Activated CD4-positive, alpha-beta T cell treated with anti-CD3 and anti-CD28 coated beads, Interleukin-2, Interleukin-4, amounts not matched to agents 100 ng/mL and 50 ng/mL, durations not matched to agents 16 hours and 8 hours (primary cell): ENCODE data around the gene SPAG6.
"Not testable (repeated sequence)": the region's sequence is repeated elsewhere in the genome, so short reads cannot be mapped to it uniquely, and the experiment has no call there.

Experiments used
- DNase-seq: peaks from one replicate; pipeline ENCODE4 v3.0.0-alpha.2; 2020; ENCODE audit warnings: low spot score

The SPAG6 gene

GRCh38 chr10:22345301-22346095, at the start of gene SPAG6:
Gene SPAG6 (plus strand): TSS chr10:22345496. CDS start chr10:22345612, 116 bp downstream.
- peak; percentile 49 for DNase-seq

DNA sequence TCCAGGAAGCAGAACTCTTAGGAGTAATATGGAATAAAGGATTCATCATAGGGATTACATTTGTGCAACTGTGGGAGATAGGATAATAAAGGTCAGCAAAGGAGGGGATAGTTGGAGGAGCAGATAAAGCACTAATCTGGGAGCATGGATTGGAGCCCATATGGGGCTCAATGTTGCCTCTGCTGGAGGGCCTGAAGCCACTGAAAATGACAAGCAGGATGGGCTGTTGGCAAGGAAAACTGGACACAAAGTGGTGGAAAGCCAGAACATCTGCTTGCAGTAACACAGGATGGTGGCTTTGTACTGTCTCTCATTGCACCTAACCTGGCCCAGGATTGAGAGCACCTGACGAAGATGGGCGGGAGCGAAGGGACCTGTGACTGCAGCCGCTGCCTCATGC, 44.1 kb upstream of the SPAG6 start:
- no peak for DNase-seq

- no peak for DNase-seq
These were observed 41.8 kb upstream of the SPAG6 start for GRCh38 chr10:22303461-22303860.

DNA sequence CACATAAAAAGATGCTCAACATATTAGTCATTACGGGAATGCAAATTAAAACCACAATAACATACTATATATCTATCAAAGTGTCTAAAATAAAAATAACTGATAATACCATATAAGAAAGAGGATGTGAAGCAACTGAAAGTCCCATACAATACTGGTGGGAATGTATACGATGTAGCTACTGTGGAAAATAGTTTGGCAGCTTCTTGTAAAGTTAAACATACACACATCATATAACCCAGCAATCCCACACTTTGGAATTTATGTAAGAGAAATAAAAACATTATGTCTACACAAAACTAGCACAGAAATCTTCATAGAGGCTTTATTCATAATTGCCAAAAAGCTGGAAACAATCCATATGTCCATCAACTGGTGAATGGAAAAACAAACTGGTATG, 39.6 kb upstream of the SPAG6 start:
- no peak for DNase-seq

- DNase-seq: peak; percentile 92
These were observed 36.9 kb upstream of the SPAG6 start for GRCh38 chr10:22308390-22308789.

GRCh38 chr10:22309180-22310000, 35.9 kb upstream of the SPAG6 start:
- no peak for DNase-seq

DNA sequence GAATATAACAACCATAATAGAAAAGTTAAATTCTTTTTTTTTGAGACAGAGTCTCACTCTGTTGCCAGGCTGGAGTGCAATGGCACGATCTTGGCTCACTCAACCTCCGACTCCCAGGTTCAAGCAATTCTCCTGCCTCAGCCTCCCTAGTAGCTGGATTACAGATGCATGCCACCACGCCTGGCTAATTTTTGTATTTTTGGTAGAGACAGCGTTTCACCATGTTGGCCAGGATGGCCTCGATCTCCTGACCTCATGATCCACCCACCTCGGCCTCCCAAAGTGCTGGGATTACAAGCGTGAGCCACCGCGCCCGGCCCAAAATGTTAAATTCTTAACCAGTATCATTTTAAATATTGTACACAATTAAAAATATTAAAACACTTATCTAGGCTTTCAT, 35.3 kb upstream of the SPAG6 start:
- not testable (repeated sequence) for DNase-seq

DNA sequence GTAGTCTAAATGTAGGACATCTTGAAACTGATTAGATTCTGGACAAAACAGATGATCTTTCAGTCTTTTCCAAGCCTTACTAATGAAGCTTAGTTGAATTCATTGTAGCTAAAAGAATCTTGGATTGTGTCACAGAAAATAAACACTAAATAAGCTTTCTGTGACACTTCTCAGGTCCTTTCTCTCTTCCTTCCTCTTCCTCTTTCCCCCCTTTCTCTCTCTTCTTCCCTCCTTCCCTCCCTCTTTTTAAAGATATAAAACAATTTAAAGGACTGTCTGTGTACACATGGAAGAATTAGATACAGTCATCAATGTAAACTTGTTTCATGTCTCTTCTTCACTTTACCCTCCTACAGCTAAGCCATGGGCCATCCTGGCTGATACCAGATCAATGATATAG, 34.4 kb upstream of the SPAG6 start:
- DNase-seq: no peak

GRCh38 chr10:22314852-22315251, 30.4 kb upstream of the SPAG6 start:
- DNase-seq: peak; percentile 53

- no peak for DNase-seq
These were observed 29.6 kb upstream of the SPAG6 start for GRCh38 chr10:22315455-22316285.

DNA sequence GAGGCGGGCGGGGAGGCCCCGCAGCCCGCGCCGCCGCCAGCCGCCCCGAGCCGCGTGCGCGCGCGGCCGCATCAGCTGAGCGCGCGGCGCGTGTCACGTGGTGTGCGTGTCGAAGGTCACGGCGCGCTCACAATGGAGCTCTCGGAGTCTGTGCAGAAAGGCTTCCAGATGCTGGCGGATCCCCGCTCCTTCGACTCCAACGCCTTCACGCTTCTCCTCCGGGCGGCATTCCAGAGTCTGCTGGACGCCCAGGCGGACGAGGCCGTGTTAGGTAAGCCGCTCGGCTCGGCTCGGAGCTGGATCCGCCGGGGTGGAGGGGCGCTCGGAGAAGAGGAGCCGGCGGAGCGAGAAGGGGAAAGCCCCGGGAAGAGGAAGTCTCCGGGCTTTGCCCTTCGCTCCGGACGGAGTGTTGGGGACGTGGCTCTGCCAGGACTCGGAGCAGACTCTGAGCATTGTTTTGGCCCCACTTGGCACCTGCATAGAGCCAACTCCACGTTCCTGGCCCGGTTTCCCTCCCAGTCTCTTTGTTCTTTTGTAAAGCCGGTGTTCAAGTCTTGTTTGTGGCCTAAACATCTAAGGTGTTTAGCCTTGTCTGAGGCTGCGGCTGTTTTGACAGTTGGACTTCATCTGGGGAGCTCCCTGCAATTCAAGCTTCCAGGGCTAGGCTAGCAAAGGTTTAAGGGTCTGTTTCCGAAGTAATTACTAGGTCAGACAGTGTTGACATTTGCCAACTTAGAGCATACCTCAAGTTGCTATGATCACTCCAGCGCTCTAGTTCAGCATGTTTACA, 28.8 kb upstream of the SPAG6 start, which contains the start of gene COMMD3:
COMMD3 (plus strand) TSS at position 103 of the 790 bp plus-strand sequence; CDS start at position 133, 30 bp downstream.
- DNase-seq: peak; percentile 80

DNA sequence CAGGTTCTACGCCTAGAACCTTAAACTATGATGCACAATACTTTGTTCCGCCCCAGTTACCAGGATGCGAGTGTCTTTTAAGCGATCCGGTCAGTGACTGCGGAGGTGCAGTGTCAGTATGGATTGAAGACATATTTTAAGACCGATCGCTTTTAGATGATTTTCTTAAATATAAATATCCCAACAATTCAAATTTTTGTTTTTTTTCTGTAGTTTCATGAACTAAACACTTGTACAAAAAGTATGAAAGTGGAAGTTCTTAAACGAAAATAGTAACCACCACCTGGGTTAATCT, 28.3 kb upstream of the SPAG6 start:
- no peak for DNase-seq

- no peak for DNase-seq
These were observed 27.3 kb upstream of the SPAG6 start for GRCh38 chr10:22317771-22318565.

DNA sequence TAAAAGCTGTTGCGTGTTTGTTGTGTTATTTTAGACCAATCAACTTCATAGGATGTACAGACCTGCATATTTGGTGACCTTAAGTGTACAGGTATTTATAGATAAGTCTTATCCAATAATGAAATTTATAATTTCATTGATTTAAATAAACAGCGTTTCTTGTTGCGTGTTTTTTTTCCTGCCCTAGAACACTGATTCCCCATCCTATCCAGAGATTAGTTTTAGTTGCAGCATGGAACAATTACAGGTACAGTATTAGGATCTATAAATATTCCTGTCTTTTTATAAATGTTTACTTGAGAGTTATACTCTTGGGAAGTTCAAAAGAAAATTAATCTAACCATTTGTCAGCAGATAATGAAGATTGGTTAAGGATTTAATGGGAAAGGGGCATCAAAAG, 26.5 kb upstream of the SPAG6 start:
- DNase-seq: no peak

DNA sequence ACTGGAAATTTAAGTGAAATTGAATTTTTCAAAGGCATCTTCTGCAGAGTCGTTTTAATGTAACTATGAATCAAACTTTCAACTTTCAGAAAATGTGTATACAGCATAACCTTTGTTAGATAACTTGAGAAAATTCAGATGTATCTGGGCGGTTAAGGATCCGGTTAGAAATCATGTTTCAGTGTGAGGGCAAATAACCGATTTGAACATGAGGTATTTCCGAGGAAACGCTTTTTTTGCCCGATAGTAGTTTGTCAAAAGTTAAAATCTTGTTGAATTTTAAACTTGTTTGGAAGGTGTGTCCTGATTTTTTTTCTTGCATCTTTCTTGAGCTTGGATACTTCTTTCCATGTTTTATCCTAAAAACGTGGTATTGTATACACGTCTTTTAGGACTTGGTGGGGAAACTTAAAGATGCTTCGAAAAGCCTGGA, 25.7 kb upstream of the SPAG6 start:
- DNase-seq: no peak

GRCh38 chr10:22319980-22320558, 25.2 kb upstream of the SPAG6 start:
- DNase-seq: no peak

DNA sequence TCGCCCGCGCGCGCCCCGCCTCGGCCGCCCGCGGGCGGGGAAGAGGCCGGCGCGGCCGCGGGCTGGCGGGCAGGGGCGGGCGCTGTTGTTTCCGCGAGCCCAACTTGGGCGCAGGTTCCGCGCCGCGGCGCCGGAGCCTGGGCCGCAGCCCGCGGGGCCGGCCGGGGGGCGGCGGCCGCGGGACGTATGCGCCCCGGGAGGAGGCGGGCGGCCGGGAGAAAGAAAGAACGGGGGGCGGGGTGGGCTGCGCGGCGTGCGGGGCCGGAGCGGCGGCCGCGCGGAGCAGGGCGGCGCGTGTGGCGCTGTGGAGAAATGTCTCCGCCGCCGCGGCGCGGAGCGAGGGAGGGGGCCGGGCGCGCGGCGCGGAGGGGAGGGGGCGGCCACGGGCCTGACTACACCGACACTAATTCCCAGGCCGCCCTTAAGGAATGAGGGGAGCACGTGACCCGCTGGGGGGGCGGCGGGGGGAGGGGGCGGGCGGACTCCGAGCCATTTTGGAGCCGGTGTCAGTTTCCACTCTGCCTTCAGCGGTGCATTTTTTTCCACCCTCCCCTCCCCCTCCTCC, 24.6 kb upstream of the SPAG6 start, which contains the start of gene BMI1:
BMI1 (plus strand) TSS at position 509 of the 565 bp plus-strand sequence. CDS start 5,351 bp downstream, outside the sequence.
- DNase-seq: peak; percentile 62

DNA sequence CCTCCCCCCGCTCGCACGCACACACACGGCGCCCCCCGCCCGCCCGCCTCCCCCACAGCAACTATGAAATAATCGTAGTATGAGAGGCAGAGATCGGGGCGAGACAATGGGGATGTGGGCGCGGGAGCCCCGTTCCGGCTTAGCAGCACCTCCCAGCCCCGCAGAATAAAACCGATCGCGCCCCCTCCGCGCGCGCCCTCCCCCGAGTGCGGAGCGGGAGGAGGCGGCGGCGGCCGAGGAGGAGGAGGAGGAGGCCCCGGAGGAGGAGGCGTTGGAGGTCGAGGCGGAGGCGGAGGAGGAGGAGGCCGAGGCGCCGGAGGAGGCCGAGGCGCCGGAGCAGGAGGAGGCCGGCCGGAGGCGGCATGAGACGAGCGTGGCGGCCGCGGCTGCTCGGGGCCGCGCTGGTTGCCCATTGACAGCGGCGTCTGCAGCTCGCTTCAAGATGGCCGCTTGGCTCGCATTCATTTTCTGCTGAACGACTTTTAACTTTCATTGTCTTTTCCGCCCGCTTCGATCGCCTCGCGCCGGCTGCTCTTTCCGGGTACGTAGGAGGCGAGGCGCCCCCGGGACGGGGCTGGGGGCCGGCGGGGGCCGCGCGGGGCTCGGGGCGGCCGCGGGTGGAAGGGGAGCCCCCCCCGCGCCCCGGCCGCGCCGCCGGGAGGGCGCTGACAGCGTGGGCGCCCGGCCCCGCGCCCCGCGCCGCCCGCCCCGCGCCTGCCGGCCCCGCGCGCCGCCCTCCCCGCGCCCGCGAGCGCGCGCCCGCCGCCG, 24.0 kb upstream of the SPAG6 start:
- peak; percentile 55 for DNase-seq
